G401.6 (cell line): ENCODE measurements around the gene CENPH.
A peak's percentile ranks its signal among the peaks of the same experiment; 100 is the strongest.
"Not testable (repeated sequence)": the region's sequence is repeated elsewhere in the genome, so short reads cannot be mapped to it uniquely, and the experiment has no call there.

Experiments
- FAIRE-seq: peaks from 2 replicates; lab custom pipeline; 2012; peaks lifted over from hg19 to GRCh38; lab: Jason Lieb, UNC

Gene CENPH

DNA sequence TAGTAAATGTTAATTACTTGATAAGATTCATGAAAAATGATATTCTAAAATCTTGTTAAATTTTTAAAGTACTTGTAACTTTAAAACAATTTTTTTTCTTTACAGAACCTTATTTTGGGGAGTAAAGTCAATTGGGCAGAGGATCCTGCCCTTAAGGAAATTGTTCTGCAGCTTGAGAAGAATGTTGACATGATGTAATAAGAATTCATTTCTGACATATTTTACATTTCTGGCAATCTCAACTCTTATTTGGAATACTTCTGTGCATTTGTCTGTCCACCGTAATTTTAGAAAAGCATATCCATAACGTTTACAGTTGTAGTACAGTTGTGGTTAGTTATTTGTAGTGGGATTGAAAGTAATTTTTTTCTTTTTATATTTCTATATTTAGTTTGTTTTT lies 20.2 kb downstream of the CENPH start:
- FAIRE-seq, result no peak

DNA sequence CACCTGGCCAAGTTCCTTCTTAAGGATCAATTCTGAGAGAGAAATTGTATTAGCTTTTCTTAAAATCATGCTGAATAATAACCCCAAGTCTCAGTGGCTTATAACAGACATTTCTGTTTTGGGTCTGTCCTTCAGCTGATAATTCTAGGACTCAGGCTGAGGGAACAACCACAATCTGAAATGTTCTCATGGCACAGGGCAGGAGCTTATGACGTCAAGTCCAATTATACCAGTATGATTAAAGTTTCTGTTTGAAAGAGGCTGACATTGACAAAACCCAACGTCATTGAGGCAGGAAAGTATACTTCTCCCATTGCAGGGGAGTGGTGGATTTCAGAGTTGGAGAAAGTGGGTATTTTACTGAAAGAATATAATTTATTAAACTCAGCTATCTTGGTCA lies 21.8 kb downstream of the CENPH start:
- FAIRE-seq, result no peak

DNA sequence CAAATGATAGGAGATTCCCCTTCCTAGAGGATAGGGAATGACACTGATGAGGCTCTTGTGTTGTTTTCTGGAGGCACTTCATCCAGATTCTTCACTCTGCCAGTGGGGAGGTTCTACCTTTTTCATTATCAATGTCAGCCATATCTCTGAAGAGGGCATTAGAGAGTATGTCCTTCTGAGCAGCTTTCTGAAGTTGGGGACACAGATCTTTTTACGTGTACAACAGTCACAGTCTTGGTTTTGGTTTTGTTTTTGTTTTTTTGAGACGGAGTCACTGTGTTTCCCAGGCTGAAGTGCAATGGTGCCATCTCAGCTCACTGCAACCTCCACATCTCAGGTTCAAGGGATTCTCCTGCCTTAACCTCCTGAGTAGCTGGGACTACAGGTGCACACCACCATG lies 22.6 kb downstream of the CENPH start:
- FAIRE-seq, result no peak

DNA sequence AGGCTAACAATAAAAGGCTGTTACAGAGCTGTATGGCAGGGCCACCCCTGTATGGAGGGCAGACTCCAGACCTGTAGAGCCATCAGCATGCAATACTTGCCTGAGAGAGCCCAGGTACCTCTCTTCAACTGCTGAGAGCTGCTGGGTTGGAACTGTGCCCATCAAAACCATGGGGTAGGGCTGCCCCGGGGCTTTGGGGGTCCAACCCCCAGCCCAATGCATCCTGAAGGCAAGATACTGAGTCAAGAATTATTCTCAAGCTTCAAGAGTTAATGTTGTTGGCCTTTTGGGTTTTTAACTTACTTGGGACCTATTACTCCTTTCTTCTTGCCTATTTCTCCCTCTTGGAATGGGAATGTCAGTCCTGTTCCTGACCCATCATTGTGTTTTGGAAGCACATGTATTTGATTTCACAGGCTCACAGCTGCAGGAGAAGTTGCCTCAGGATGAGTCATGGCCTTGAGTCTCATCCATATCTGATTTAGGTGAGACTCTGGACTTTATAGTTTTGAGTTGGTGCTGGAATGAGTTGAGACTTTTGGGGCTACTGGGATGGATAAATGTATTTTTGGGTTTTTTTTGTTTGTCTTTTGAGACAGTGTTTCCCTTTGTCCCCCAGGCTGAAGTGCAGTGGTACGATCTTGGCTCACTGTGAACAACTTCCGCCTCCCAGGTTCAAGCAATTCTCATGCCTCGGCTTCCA lies 24.3 kb downstream of the CENPH start:
- FAIRE-seq, result no peak

DNA sequence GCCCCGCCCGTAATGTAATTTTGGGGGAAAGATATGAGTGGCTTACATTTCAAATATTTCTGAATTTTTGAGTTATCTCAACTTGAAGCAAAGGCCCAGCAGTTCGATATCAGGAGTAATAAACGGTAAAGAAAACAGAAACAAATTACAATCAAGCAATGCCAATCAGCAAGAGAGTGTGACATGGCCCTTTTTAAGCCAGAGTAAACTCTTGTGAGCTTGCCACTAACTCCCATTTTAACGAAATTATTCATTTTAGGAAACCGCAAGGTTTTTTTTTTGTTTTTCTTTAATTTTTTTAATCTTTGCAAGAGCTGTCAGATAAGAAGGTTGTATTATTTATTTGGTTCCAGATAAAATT lies 27.7 kb downstream of the CENPH start:
- FAIRE-seq, result no peak

DNA sequence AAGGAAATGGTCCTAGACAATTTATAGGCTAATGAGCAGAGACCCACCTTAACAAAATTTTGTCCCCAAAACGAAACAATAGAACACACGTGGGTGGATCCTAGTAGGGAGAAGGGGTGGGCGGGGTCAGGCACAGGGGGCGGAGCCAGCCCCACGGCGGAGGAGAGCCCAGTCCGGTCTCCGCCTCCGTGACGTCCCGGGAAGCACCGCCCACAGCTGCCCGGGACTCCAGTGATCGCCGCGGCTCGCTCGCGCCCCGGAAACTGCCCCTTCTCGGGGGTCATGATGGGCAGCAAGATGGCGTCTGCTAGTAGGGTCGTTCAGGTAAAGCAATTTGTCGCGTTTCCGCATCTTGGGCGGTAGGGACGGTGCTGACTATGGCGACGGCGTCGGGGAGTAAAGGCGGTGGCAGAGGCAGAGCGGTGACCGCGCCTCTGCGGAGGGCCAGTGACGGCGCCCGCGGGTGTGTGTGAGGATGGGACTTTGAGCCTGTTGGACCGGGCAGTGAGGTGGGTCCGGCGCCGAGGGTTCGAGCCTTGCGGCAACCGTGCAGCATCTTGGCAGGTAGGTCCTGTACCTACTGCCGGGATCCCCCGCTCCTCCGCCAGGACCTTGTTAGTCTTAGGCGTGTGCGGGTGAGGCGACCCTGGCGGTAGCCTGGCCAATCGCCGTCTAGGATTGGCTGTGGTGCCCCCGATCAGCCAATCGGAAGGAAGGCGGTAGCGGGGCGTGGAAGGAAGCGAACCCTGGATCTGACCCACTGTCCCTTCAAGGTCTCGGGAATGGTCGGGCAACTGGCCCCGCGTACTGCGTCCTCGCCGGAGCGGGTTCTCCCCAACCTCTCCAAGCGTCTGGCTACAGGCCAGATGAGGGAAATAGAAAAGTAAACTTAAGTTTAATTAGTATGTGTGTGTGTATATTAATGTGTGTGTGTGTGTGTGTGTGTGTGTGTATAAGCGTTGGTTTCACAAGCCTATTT lies 28.5 kb downstream of the CENPH start:
- FAIRE-seq, result peak; percentile 95

DNA sequence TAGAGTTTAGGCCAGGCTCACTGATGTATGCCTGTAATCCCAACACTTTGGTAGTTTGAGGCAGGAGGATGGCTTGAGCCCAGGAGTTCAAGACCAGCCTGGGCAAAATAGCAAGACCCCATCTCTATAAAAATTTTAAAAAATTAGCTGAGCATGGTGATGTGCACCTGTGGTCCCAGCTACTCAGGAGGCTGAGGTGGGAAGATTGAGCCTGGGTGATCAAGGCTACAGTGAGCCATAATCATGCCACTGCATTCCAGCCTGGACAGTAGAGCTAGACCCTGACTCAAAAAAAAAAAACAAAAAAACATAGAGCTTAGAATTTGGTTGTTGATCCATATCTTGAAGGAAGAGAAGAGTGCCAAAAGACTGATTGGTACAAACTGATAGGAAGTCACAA lies 30.6 kb downstream of the CENPH start:
- FAIRE-seq, result no peak

DNA sequence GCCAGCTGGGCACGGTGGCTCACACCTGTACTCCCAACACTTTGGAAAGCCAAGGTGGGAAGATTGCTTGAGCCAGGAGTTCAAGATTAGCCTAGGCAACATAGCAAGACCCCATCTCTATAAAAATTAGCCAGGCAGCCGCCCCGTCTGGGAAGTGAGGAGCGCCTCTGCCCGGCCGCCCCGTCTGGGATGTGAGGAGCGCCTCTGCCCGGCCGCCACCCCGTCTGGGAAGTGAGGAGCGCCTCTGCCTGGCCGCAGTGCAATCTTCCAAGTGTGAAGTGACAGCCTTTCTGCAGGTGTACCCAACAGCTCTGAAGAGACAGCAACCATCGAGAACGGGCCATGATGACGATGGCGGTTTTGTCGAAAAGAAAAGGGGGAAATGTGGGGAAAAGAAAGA lies 31.0 kb downstream of the CENPH start:
- not testable (repeated sequence) for FAIRE-seq

DNA sequence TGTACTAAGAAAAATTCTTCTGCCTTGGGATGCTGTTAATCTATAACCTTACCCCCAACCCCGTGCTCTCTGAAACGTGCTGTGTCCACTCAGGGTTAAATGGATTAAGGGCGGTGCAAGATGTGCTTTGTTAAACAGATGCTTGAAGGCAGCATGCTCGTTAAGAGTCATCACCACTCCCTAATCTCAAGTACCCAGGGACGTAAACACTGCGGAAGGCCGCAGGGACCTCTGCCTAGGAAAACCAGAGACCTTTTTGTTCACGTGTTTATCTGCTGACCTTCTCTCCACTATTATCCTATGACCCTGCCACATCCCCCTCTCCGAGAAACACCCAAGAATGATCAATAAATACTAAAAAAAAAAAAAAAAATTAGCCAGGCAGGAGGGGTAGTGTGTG lies 31.4 kb downstream of the CENPH start:
- not testable (repeated sequence) for FAIRE-seq

DNA sequence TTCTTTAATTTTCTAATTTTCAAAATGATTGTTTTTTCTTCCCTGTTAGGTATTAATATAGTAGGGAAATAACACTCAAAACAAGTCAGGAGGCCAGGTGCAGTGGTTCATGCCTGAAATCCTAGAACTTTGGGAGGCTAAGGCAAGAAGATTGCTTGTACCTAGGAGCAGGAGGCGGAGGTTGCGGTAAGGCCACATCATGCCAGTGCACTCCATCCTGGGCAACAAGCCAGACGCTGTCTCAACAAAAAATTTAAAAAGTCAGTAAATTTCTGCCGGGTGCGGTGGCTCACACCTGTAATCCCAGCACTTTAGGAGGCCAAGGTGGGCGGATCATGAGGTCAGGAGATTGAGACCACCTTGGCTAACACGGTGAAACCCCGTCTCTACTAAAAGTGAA lies 35.1 kb downstream of the CENPH start:
- FAIRE-seq, result no peak

DNA sequence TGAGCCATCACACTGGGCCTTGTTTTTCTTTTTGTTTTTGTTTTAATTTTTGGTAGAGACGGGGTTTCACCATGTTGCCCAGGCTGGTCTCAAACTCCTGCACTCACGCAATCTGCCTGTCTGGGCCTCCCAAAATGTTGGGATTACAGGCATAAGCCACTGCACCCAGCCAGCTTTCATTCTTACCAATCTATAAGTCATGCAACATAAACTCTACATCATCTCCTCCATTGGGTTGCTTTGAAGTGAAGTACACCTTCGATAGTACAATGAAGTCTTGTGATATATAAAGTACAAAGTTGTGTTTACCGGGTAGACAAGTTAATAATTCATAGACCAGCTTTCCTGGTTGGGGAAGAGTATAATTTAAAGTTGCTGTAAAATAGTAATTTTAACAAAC lies 36.5 kb downstream of the CENPH start:
- FAIRE-seq, result no peak

DNA sequence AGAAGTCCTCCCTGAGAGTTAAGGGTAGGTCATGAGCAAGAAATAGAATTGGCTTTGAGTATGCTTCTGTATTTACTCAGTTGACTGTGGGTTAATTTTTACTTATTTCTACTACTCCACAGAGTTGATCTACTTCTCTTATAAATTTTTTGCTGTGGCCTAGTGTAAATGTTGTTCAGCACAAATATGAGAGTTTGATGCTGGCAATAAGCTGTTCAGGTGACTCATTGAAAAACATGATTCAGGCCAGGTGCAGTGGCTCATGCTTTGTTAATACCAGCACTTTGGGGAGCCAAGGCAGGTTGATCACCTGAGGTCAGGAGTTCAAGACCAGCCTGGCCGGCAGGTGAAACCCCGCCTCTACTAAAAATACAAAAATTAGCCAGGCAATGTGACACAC lies 40.8 kb downstream of the CENPH start:
- FAIRE-seq, result no peak

DNA sequence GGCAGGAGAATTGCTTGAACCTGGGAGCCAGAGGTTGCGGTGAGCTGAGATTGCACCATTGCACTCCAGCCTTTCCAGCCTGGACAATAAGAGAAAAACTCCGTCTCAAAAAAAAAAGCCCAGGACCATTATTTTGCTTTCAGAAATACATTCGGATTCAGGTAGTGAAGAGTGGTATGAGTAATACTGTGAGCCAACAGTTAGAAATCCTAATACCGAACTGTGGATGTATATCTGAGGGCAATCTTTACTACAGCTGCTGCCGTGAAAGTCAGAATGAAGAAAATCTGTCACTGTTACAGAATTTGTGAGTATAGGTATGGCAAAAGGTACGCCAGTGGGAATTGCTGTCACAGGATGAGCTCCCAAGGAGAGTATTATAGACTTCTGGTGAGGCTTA lies 41.9 kb downstream of the CENPH start:
- FAIRE-seq, result no peak

DNA sequence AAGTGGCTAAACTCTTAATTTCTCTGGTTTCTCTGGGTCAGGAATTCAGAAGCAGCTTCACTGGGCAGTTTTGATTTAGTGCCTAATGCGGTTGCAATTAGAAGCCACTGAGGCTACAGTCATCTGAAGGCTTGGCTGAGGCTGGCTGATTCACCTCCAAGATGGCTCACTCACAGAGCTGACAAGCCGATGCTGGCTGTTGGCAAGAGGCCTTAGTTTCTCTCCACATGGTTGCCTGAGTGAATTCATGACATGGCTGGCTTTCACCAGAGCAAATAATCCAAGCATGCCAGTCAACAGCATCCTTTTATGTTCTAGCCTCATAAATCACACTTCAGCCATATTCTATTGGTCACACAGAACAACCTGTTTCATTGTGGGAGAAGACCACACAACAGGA lies 42.5 kb downstream of the CENPH start:
- FAIRE-seq, result no peak

DNA sequence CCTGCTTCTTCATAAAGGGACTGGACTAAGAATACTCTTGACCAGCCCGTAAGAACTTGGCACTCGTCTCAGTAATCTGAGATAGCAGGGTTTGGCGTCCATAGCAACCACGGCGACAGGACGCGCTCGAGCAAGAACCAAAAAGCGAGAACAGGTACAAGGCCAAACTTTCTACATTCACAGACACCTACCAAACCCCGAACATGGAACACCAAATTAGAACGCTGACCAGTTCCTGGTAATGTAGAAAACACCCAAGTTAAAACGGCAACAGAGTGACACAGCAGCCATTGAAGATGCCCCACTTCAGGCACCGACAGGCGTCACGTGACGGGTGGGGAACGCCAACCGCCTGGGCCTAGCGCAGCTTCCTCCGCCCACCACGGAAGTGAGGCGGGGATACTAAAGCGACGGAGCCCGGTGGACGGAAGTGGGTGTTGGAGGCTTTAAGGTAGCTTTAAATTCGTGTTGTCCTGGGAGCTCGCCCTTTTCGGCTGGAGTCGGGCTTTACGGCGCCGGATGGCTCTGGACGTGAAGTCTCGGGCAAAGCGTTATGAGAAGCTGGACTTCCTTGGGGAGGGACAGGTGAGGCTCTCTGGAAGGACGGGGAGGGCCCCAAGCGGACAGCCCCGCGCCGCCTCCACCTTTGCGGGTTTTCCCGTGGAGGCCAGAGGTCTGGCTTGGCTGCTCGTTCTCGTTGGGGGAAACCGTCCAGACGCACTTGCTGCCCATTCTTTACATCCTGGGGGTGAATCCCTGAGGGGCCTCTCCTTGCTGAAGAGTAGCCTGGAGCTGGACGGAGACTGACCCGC lies 45.3 kb downstream of the CENPH start, which contains the start of gene CDK7:
Gene CDK7 (plus strand): TSS at position 430 of the 812 bp plus-strand sequence. CDS start 90 bp downstream, at position 520.
- peak; percentile 96 for FAIRE-seq

DNA sequence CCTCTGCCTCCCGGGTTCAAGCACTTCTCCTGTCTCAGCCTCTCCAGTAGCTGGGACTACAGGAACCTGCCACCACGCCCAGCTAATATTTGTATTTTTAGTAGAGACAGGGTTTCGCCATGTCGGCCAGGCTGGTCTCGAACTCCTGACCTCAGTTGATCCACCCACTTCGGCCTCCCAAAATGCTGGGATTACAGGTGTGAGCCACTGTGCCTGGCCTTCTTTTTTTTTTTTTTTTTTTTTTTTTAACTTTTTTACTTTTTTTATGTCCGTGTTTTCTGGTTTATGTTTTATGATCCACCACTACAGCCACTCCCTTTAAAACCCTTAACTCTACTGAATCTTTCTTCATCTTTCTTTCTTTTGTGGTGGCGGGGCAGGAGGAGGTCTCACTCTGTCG lies 47.4 kb downstream of the CENPH start:
- not testable (repeated sequence) for FAIRE-seq

DNA sequence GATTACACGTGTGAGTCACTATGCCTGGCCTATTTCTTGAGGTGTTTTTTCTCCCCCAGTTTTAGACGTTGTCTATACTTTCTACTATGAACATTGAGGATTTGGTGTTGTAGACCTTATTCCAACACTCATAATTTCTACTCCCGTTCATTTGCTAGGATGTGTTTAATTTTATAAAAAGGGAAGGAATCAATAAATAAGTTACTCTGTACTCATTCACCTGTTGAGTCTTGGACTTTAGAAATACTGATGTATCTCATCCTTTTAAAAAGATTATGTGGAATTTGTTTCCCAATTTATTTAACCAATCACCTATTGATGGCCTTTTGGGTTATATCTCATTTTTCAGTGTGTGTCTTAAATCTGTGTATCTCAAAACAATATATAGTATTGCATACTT lies 48.5 kb downstream of the CENPH start:
- FAIRE-seq, result no peak

DNA sequence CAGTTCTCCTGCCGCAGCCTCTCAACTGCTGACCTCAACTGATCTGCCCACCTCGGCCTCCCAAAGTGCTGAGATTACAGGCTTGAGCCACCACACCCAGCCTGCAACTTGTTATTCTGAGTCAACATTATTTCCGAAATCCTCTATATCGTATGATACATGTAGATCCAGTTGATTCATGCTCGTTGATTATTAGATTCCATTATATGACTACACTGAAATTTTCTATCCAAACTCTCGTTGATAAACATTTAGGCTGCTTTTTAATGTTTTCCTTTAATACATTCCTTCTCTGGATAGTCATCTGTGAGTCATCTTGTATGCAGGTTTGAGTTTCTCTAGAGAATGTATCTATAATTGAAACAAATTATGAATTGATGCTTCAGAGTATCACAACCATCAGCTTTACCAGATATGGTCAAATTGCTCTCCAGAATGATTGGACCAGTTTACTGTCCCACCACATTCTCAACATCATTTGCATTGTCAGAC lies 49.4 kb downstream of the CENPH start:
- no peak for FAIRE-seq

DNA sequence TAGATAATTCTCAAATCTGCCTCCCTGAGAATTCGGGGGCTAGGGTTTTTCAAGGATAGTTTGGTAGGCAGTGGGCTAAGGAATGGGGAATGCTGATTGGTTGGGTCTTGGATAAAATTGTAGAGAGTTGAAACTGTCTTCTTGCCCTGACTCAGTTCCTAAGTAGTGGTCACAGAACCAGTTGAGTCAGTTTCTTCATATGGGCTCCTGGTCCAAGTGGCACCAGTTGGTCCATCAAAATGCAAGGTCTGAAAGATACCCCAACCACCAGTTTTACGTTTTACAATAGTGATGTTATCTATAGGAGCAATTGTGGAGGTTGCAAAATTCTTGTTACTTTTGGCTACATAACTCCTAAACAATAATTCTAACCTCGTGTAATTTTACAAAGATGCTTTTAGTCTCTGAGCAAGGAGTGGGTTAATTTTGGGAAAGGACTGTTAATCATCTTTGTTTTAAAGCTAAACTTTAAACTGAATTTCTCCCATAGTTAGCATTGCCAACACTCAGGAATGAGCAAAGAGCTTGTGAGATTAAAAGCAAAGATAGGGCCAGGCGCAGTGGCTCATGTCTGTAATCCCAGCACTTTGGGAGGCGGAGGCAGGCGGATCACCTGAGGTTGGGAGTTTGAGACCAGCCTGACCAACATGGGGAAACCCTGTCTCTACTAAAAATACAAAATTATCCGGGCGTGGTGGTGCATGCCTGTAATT lies 53.0 kb downstream of the CENPH start:
- FAIRE-seq, result no peak

DNA sequence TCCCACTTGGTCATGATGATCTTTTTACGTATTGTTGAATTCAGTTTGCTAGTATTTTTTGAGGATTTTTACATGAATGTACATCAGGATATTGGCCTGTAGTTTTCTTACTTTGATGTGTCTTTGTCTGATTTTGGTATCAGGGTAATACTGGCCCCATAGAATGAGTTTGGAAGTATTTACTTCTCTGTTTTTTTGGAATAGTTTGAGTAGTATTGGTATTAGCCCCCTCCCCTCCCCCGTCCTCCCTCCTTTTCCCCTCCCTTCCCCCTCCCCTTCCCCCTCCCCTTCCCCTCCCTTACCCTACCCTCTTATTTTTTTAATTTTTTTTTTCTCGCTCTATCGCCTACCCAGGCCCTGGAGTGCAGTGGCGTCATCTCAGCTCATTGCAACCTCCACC lies 55.6 kb downstream of the CENPH start:
- FAIRE-seq, result no peak

DNA sequence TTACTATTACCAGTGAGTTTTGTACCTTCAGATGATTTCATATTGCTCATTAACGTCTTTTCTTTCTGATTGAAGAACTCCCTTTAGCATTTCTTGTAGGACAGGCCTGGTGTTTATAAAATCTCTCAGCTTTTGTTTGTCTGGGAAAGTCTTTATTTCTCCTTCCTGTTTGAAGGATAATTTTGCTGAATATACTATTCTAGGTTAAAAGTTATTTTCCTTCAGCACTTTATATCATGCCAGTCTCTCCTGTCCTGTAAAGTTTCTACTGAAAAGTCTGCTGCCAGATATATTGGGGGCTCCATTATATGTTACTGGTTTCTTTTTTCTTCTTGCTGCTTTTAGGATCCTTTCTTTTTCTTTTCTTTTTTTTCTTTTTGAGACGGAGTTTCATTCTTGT lies 58.6 kb downstream of the CENPH start:
- no peak for FAIRE-seq

DNA sequence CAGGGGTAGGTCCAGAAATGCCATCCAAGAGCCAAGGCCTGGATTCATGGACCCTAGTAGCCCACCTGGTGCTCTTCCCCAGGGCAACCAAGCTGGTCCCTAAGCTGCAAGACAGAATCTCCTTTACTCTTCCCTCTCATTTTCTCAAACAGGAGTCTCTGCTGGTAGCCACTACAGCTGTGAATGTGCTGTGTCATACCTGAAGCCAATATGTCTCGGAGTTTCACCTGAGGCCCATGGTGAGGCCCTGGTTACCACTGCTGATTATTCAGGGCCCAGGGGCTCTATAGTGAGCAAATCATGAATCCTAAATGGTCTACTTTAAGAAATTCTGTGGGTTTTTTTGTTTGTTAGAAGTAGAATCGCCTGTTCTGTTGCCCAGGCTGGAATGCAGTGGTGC lies 61.2 kb downstream of the CENPH start:
- no peak for FAIRE-seq
